ENCODE results near the gene ITPK1.

Gene ITPK1

DNA sequence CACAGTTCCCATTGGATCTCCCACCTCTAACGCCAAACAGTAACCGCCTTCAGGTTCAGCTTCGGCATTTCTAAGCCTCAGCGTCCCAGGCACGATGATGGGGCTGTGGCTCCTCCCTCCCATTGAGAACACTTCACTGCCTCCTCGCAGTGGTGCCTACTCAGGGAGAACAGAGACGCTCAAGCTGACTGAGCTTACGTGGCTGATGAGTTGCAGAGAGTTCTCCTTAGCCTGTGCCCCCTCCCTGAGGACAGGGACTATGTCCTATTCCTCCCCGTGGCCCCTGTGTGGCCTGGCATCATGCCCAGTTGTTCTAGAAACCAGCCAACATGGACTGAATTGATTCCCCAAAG lies 87.0 kb downstream of the ITPK1 start:
- DNase-seq (ENCODE audit: low read depth in 2 of 2): no peak

DNA sequence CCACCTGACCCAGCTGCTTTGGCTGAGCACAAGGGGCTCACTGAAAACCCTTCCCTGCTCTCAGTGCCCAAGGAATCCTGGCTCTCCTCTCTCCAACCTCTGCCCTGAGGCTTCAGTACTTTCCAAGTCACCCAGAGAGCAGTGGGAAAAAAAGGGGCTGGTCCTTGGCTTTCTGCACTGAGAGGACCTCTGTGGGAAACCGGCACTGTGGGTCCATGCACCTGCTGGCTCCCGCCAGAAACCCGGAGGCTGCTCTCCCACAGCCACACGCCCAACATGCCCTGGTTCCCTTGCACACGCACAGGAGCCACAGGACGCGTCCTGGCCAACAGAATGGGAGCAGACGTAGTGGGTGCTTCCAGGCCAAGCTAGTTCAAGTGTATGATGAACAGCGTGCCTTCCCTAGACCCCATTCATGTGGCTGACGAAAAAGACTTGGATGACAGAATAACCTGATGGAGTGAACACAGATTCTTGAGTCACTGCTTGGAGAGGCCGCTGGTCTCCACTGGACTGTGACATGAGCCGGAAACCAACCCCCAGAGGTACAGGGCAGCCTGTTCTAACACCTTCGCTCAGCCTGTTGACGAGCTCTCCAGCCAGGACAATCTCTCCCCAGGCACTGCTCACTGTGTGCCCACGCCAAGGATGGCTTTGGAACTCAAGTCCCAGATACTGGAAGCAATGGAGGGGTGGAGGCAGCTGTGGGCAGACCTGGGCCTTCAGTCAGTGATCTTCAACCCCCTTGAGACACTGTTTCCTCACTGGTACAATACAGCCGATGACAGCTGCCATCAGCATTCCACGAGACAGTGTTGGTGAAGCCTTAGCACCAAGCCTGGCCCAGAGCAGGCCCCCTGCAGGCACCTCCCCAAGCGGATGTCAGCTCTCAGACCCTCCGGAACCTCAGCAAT lies 87.7 kb downstream of the ITPK1 start:
- DNase-seq (ENCODE audit: low read depth in 2 of 2): no peak

DNA sequence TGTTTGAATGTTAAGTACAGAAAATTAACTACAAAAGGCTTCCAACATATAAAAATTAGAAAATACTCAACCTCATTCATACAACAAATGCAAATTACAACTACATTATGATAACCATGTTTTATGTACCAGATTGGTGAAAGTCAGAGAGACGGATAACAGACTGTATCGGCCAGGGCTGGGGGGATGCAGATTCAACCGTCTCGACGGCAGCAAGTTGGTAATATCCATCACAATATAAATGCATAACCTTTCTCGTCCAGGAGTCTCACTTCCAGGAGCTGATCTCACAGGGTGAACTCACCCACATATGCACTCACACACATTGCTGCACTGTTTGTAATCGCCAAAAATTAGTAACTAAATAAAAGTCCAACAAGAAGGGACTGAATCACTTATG lies 89.4 kb downstream of the ITPK1 start:
- no peak for DNase-seq (ENCODE audit: low read depth in 2 of 2)

DNA sequence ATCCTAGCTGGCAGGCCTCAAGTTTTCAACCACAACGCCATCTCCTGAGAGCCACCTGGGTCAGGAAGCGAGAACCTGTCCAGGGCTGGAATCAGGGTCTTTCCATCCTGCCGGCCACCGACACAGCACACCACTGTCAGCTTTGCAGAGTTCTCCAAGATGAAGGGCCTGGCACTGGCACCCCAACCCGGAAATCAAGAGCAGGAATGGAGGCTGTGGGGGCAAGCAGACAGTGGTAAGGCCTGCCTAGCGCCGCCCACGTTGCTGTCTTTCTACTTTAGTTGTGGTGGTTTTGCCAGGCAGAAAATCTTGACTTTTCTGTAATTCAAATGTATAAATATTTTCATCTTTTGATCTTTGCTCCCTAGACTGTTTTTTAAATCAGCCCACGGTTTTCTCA lies 90.7 kb downstream of the ITPK1 start:
- no peak for DNase-seq (ENCODE audit: low read depth in 2 of 2)

DNA sequence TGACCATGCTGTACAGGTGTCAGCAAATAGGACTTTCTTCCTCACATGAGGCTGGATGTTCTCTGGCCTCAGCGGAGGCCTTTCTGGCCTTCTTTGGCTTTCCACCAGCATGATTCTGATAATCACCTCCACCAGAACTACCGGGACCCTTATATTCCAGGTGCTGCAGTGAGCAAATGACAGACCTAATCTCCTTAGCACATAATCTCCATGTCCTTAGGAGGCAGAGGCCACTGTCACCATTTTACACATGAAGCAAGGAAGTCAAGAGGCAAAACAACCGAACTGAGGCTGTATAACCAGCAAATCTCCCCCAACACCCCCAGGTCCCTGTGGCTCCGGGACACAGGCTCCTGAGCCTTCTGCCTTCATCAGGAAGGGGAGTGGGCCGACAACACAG lies 91.2 kb downstream of the ITPK1 start:
- DNase-seq (ENCODE audit: low read depth in 2 of 2): no peak

DNA sequence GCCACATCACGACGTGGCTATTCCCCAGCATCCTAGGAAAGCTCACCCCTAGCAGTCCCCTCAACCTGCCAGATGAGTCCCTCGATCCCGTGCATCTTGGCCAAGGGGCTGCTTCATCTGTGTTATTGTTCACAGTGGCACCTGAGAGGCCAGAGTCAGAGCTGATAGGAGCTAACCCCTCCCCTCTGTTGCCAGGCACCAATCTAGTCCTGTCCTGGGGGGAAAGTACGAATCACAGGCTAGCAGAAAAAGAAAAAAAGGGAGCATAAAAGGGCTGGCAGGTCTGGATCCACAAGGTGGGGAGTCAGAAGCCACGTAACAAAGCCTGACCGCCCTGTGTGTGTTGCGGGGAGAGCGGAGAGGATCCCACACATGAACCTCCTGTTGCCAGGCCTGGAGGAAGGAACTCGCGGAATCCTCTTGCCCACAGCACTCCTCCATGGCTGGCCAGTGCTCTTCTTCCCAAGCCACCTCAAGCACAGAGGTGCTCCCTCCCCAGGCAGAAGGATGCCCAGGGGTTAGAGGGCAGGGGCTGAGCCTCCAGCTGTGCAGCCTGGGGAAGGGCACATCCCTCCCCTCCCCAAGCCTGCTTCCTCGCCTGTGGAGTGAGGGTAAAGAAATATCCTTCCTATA lies 91.8 kb downstream of the ITPK1 start:
- no peak for DNase-seq (ENCODE audit: low read depth in 2 of 2)

DNA sequence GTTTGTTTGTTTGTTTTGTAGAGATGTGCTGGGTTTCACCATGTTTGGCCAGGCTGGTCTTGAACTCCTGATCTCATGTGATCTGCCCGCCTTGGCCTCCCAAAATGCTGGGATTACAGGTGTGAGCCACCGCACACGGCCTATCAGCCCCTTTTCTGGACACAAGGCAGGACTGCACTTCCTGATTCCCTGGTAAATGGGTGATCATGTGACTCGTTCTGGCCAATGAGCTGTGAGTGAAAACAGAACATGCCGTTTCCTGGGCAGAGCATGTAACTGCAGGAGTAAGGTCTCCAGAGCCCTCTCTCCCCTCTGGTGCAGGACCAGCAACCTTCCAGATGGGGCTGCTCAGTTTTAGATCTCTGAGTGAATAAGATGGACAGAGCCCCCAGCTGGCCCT lies 92.7 kb downstream of the ITPK1 start:
- DNase-seq (ENCODE audit: low read depth in 2 of 2): peak in 1 of 2 donors; percentile 8

DNA sequence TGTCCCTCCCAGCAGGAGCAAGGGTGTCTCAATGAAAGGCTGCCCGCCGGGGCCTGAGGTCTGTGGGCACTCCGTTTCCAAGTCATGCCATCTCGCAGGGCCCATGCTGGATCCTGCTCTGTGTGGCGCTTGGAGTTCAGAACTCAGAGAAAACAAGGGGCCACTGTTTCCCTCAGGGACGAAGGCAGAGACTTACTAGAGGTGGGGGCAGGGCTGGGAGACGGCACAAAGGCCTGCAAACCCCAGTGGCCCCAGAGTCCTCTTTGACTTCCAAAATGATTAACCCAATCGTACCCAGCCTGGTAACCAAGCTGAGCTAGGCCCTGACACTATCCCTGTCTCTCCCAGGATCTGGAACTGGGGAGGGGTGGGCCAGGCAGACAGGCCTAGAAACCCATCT lies 95.8 kb downstream of the ITPK1 start:
- DNase-seq (ENCODE audit: low read depth in 2 of 2): no peak

DNA sequence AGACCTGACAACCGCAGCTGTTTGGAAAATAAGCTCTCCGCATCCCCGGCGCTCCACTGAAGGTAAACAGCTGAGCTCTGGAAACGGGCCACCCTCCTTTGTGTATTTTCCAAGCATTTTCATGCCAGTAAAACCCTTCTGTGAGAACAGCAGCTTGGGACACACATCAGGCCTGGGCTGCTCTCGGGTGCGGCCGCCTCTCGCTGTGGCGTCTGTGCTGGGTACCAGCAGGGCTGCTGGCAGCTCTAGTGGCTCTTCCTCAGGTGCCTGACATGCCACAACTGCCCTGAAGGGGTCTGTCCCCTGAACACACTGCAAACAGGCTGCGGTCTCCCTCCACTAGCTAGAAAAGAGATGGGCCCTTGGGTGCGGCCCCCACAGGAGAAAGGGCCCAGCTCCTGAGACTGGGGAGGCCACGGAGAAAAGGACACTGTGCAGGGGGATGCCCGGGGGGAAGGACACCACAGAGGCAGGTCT lies 96.3 kb downstream of the ITPK1 start:
- DNase-seq (ENCODE audit: low read depth in 2 of 2): no peak

DNA sequence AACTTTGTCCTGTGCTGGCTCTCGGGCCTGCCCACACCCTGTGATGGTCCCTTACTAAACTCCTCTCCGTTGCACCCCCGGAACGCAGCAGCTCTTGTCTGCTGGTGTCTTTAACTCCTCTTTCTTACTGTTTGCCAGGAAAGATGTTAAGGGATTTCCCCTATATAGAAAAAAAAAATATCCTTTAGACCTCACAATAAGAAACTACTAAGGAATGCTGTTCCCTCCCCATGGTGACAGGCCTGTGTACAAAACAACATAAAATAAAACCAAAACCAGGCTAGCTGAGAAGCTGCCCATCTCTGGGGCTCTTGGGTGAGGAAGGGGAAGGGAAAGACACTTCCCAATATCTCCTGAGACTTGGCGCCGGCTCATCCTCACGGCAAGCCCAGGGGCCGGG lies 97.4 kb downstream of the ITPK1 start:
- no peak for DNase-seq (ENCODE audit: low read depth in 2 of 2)

DNA sequence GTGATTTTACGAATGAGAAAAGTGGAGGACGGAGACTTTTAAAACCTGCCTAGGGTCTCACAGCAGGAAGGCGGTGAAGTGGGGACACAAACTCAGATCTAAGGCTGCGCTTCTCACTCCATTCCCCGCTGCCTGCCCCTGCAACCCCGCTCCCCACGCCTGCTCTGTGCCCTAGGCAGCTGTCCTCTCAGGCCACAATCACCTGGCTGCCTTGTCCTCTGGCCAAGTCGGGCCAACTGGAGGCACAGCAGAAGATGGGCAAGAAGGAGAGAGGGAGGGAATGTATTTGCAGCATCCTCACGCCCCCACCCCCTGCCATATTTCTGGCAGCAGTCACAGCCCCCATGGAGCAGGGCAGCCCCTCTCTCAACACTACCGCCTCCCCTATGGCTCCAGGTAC lies 97.8 kb downstream of the ITPK1 start:
- DNase-seq (ENCODE audit: low read depth in 2 of 2): no peak

DNA sequence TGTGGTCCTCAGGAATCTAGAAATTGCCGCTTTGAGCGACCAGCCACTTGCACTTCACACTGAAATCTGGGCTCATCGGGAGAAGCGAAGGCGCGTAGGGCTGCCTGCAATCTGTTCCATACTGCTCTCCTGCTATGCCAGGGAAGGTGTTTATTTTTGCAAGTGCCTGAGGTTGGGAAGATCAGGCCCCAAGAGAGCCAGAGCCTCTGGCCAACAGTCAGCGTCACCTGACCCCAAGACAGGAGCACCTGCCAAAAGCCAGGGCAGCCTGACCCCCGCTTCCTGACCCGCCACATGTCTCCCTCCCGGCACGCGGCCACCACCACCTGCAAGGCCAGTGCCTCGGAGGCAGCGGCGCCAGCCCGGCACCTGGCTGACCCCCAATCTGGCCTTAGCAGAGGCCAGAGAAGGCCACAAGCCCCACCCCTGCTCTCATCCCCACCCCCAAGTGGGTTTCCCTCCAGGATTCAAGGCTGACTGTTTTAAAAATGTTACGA lies 98.4 kb downstream of the ITPK1 start:
- DNase-seq (ENCODE audit: low read depth in 2 of 2): no peak

DNA sequence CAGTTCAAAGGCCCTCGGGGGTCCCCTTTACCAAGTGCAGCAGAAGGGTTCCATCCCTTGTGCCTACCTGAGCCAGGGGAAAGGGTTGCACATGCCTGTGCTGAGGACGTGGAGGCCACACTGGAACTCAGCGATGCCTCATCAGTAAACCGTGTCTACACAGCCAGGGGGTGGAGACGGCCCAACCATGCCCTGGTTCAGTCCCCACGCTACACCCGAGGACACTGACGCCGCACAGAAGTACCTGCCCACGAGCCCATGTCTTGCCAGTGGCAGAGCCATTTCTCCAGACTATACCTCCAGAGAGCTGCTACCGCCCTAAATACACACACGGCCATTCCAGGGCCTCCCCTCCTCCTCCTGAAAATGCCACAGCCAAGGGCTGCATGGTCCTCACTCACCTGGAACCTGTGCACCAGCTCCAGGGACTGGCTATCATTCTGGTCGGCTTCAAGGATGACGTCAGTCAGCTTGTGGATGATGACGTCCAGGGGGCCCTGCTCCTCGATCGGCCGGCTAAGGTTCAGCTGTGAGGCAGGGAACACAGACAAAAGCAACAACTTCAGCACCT lies 99.4 kb downstream of the ITPK1 start:
- DNase-seq (ENCODE audit: low read depth in 2 of 2): no peak

DNA sequence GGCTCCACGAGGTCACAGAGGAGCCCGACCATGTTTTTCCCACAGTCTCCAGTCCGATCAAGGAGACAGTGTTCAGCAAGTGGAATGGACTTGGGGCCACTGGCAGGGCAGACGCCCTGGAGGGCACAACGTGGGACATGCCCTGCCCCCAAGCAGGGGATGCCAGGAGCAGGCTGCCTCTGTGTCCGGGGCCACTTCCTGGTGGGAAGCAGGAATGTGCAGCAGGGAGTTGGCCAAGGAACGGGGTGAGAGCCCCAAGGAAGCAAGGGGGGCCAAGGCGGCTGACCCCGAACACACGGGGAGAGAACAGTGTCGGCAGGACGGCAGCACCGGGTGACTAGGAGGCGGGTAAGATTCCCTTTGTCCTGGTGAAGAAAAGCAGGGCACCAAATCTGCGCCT lies 100.2 kb downstream of the ITPK1 start:
- DNase-seq (ENCODE audit: low read depth in 2 of 2): no peak

DNA sequence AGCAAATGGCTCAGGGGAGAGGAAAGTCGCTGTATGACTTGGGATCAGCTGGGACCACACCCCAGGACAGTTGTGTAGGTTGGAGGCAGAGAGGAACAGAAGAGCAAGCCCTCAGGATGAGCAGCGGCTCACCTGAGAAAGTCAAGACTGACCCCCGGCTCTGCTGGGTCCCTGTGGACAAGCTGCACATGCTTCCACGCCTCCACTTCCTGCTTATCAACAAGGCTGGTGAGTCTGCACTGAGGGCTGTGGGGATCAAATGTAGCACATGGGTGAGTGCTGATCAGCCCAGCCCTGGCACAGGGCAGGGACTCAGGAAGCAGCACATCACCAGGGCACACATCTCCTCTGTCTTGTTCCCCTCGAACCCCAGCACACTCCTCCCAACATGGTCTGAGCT lies 100.7 kb downstream of the ITPK1 start:
- DNase-seq (ENCODE audit: low read depth in 2 of 2): no peak

DNA sequence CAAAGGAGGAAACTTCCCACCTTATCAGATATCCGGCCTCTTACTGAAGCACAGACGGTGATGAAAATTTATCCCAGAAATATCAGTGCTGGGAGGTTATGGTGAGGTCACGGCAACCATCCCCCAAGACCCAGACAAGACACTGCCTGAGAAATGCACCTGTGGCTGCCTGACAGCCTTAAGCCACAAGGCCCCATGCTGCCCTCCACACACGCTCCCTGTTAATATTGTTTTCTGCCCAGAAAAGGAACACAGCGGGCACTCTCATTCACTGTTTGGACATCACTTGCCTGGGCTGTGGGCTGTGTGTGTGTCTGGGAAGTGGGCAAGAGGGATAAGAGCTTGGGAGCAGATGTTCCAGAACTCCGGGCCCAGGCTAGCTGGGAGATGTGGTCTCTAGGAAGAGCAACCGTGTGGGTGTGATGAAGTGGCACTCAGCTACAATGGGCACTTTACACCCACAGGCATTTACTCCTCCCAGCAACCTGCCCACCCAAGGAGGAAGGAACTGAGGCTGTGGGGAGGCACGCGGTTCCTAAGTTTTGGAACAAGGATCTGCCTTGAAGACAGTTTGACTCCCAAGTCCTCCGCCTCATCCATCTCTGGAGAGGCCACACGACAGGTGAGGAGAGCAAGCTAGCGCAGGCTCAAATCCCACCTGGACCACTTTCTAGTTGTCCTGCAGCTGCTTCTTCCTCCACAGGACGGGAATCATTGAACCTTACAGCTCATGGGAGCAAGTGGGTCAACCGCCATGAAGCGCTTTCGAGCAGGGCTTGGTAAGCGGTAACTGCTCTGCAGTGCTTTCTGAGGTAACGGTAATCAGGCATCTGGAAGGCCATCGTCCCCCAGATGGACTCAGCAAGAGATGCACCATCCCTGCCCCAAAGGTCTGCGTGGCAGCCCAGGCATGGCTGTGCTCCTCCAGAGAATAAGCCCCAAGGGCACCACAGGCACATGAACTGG lies 101.4 kb downstream of the ITPK1 start:
- no peak for DNase-seq (ENCODE audit: low read depth in 2 of 2)

DNA sequence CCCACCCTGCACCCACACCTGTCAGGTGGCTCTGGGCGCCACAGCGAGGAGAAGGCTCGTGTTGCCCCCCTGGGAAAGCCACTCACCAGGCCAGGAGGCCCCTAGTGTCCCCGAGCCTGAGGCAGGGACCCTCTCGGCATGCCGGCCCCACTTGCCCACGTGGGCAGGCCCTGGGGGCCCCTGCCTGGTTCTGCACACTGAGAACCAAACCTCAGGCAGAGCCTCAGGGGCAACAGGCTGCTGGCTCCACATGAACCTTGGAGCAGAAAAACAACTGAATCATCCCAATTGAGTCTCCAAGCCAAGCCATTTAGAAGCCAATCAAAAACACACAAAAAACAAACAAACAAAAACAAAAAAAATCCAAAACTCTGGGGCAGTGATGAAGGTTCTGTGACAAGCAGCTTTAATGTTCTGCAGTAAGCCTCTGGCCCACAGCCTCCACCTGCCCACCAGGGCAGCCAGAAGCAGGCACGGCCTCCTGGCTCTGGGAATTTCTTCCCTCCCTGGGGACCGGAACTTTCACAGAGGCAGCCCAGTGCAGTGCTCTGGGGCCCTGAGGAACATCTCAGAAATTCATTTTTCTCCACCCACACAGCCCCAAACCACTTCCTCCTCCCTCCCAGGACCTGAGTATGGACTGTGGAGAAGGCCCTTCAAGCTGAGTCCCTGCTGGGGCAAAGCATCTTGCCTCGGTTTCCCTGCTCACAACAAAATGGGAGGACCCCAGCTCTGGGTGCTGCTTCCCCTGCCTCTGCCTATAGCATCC lies 102.6 kb downstream of the ITPK1 start:
- no peak for DNase-seq (ENCODE audit: low read depth in 2 of 2)

DNA sequence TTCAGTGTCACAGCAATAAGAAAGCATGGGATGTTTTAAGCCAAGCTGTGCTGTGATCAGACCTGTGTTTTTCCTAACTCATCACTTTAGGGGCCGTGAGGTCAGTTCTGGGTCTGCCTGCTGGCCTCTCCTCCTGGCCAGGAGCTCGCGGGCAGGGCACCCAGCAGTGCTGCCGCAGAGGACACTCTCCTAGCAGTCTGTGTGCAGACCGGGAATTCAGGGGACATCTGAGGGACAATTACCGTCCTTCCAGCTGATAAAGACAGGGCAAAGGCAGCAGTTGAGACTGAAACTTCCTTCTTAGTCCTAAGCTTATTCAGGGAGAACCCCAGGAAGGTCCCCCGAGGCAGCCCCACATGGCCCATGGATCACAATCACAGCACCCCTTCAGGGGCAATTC lies 103.2 kb downstream of the ITPK1 start:
- no peak for DNase-seq (ENCODE audit: low read depth in 2 of 2)

DNA sequence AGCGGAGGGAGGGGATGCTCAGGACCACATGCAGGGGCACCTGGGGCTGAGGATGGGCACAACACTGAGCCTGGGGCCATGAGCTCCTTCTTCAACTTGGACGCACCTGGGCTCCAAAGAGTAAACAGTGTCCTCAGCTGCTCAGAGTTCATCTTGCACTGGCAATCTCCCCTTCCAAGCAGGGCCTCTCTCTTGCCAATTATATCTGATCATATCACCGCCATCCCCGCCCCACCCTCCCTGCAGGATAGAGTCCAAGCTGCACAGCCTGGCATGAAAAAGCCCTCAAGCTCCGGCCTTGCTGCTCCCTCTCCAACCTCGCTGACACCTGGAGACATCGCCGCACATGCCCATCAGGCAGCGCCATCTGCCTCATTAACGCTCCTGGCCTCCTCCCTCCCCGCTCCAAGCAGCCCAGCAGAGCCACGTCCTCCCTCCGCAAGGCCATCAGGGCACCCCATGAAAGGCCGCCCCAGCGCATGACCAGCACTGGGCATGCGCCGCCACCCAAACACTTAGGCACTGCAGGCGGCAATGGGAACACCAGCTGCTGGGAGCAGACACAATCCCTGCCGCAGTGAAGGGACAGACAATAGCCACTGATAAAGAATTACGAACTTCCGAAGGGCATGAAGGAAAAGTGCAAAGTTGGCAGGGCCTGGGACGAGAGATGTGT lies 103.9 kb downstream of the ITPK1 start:
- DNase-seq (ENCODE audit: low read depth in 2 of 2): no peak

DNA sequence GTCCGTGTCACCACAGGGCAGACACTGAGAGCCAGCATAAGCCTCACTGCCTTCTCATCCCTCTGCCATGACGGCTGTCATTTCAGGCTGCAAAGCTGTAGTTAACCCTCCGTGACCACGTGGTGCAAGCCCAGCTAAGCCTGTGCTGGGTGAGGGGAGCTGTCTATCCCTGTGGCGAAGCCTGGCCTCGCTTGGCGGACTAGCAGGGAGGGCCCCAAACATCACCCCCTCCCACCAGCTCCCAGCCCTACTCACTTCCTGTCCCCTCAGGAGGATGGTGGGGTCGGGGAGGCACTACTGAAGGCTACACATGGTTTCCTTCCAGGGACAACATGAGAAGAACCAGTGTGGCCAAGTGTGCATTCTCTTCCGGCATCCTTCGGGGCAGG lies 104.6 kb downstream of the ITPK1 start:
- no peak for DNase-seq (ENCODE audit: low read depth in 2 of 2)

Measured in stimulated activated CD4-positive, alpha-beta T cell treated with anti-CD3 and anti-CD28 coated beads, Interleukin-15, amount 100 ng/mL, for 48 hours (primary cell).